Measurements from ENCODE around the gene CLDND2.

DNA sequence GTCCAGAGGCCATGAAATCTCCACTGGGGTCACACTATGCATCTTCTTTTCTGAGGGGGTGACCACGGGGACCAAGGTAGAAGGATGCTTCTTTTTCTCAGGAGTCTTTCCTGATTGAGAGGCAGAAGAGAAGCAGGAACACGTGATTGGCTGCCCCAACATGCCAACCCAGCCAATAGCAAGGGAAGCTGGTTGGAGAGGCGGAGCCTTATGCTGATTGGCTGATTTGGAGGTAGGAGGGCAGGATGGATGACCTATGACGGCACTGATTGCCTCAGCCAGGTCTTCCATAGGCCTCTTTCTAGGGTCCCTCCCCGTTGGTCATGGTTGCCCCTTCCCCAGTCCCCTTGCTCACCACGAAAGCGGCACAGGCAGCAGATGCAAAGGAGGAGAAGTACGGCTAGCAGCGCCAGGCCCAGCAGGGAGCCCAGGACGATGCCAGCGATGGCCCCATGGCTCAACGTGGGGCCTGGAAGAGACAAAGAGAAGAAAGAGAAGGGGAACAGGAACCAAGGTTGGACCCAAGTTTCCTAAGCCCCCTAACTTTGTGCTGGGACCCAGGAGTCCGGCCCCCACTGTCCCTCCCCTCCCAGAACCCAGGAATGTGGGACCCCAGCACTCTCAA is 34.9 kb downstream of the CLDND2 start:
- TF ChIP-seq EP300 (IDR thresholded peaks at IDR 0.05) (no peak), POLR2AphosphoS5 (IDR thresholded peaks at IDR 0.05) (no peak), POLR2A (IDR thresholded peaks at IDR 0.05) (no peak)
